H9 (cell line): ENCODE measurements around the gene IL32. TPM values are rescaled to one million over a fixed set of nuclear protein-coding genes. Genes with fewer than 3 reads are reported as not detected.
A peak's percentile ranks its signal among the peaks of the same experiment; 100 is the strongest.

ENCODE experiments used
- DNase-seq: peaks from one replicate; pipeline ENCODE4 v3.0.0-alpha.2; 2017
- H2AFZ ChIP-seq: one replicate; pipeline ENCODE4 v1.6.1; 2013; ENCODE audit warnings: mild to moderate bottlenecking, low read length, control low read depth, moderate library complexity
- H2AK5ac ChIP-seq: 2 replicates; pipeline ENCODE4 v1.6.1; 2013; ENCODE audit warnings: low read length, control low read depth, mixed read lengths; ENCODE audit not compliant: insufficient read length
- H2BK120ac ChIP-seq: one replicate; pipeline ENCODE4 v1.6.1; 2013; ENCODE audit warnings: low read depth, mild to moderate bottlenecking, low read length, control low read depth, inconsistent platforms; ENCODE audit not compliant: poor library complexity, severe bottlenecking
- H2BK12ac ChIP-seq: 2 replicates; pipeline ENCODE4 v1.6.1; 2013; ENCODE audit warnings: low read length, control low read depth, mixed read lengths, low read depth; ENCODE audit not compliant: insufficient read length
- H2BK15ac ChIP-seq: 2 replicates; pipeline ENCODE4 v1.6.1; 2013; ENCODE audit warnings: low read depth, low read length, control low read depth
- H2BK20ac ChIP-seq: one replicate; pipeline ENCODE4 v1.6.1; 2013; ENCODE audit warnings: low read depth, mild to moderate bottlenecking, low read length, control low read depth, inconsistent platforms; ENCODE audit not compliant: poor library complexity, severe bottlenecking
- H2BK5ac ChIP-seq: 2 replicates; pipeline ENCODE4 v1.6.1; 2013; ENCODE audit warnings: low read length, control low read depth, mixed read lengths; ENCODE audit not compliant: insufficient read length
- H3K14ac ChIP-seq: 2 replicates; pipeline ENCODE4 v1.6.1; 2013; ENCODE audit warnings: low read length, control low read depth; ENCODE audit not compliant: insufficient read depth
- H3K18ac ChIP-seq: 2 replicates; pipeline ENCODE4 v1.6.1; 2013; ENCODE audit warnings: low read depth, mild to moderate bottlenecking, mixed read lengths, low read length, control low read depth; ENCODE audit not compliant: insufficient read length
- H3K23ac ChIP-seq: 2 replicates; pipeline ENCODE4 v1.6.1; 2013; ENCODE audit warnings: low read length, control low read depth, mixed read lengths, low read depth; ENCODE audit not compliant: insufficient read length
- H3K23me2 ChIP-seq: 2 replicates; pipeline ENCODE4 v1.6.1; 2013; ENCODE audit warnings: low read depth, mild to moderate bottlenecking, mixed read lengths, low read length, control low read depth; ENCODE audit not compliant: insufficient read length, poor library complexity, severe bottlenecking
- H3K27ac ChIP-seq: 2 replicates; pipeline ENCODE4 v1.5.1; 2013; ENCODE audit warnings: low read length, control low read depth, mixed read lengths, low read depth; ENCODE audit not compliant: insufficient read length
- H3K27me3 ChIP-seq: 2 replicates; pipeline ENCODE4 v1.6.1; 2013; ENCODE audit warnings: low read length, control low read depth, inconsistent platforms; ENCODE audit not compliant: insufficient read depth
- H3K4ac ChIP-seq: 2 replicates; pipeline ENCODE4 v1.6.1; 2013; ENCODE audit warnings: low read depth, mild to moderate bottlenecking, control low read depth, inconsistent platforms, low read length, moderate library complexity
- H3K4me1 ChIP-seq: 2 replicates; pipeline ENCODE4 v1.6.1; 2013; ENCODE audit warnings: low read length, control low read depth, inconsistent platforms; ENCODE audit not compliant: insufficient read depth
- H3K4me2 ChIP-seq: 2 replicates; pipeline ENCODE4 v1.6.1; 2013; ENCODE audit warnings: low read length, control low read depth, mixed read lengths; ENCODE audit not compliant: insufficient read length, insufficient read depth
- H3K56ac ChIP-seq: 2 replicates; pipeline ENCODE4 v1.6.1; 2013; ENCODE audit warnings: low read depth, mild to moderate bottlenecking, mixed read lengths, low read length, control low read depth; ENCODE audit not compliant: insufficient read length
- H3K79me1 ChIP-seq: 2 replicates; pipeline ENCODE4 v1.6.1; 2013; ENCODE audit warnings: low read depth, mild to moderate bottlenecking, moderate library complexity, low read length, control low read depth, inconsistent platforms; ENCODE audit not compliant: insufficient read depth, poor library complexity, severe bottlenecking
- H3K79me2 ChIP-seq: 2 replicates; pipeline ENCODE4 v1.6.1; 2013; ENCODE audit warnings: low read length, control low read depth, inconsistent platforms; ENCODE audit not compliant: insufficient read depth
- H3K9ac ChIP-seq: 2 replicates; pipeline ENCODE4 v1.6.1; 2013; ENCODE audit warnings: low read length, control low read depth, mixed read lengths; ENCODE audit not compliant: insufficient read length; ENCODE audit errors: extremely low read depth
- H3K9me3 ChIP-seq: one replicate; pipeline ENCODE4 v1.6.1; 2013; ENCODE audit warnings: low read depth, low read length, inconsistent platforms; ENCODE audit not compliant: control insufficient read depth
- H3T11ph ChIP-seq: one replicate; pipeline ENCODE4 v1.6.1; 2013; ENCODE audit warnings: mild to moderate bottlenecking, low read length, control low read depth, inconsistent platforms
- H4K20me1 ChIP-seq: one replicate; pipeline ENCODE4 v1.6.1; 2013; ENCODE audit not compliant: control insufficient read depth, insufficient read length, insufficient read depth
- H4K5ac ChIP-seq: 2 replicates; pipeline ENCODE4 v1.6.1; 2013; ENCODE audit warnings: low read depth, mild to moderate bottlenecking, mixed read lengths, low read length, control low read depth; ENCODE audit not compliant: insufficient read length
- H4K8ac ChIP-seq: replicated peaks from 2 replicates; pipeline ENCODE4 v1.6.1; 2013; ENCODE audit warnings: low read length, control low read depth, mixed read lengths, low read depth; ENCODE audit not compliant: insufficient read length
- H4K91ac ChIP-seq: 2 replicates; pipeline ENCODE4 v1.6.1; 2013; ENCODE audit warnings: low read depth, mild to moderate bottlenecking, moderate library complexity, mixed read lengths, low read length, control low read depth; ENCODE audit not compliant: insufficient read length
- H3K27ac Mint-ChIP-seq, 3 experiments: 2 replicates in 2 of 3; 3 replicates in 1 of 3; pipeline ENCODE4 v1.8.0; 2020 to 2021; ENCODE audit warnings: mixed read lengths in 3 of 3, mild to moderate bottlenecking in 1 of 3, moderate library complexity in 1 of 3
- H3K27me3 Mint-ChIP-seq: 2 replicates; pipeline ENCODE4 v1.8.0; 2021; ENCODE audit warnings: low read depth, mild to moderate bottlenecking, moderate library complexity, mixed read lengths
- H3K36me3 Mint-ChIP-seq, 3 experiments: 2 replicates in 2 of 3; 3 replicates in 1 of 3; pipeline ENCODE4 v1.8.0; 2020 to 2021; ENCODE audit warnings: low read depth in 3 of 3, mixed read lengths in 3 of 3; ENCODE audit not compliant: insufficient read depth in 1 of 3
- H3K4me1 Mint-ChIP-seq, 2 experiments: 2 replicates each; pipeline ENCODE4 v1.8.0; 2020; ENCODE audit warnings: mixed read lengths in 2 of 2
- H3K4me3 Mint-ChIP-seq, 2 experiments: 2 replicates in 1 of 2; 3 replicates in 1 of 2; pipeline ENCODE4 v1.8.0; 2020 to 2021; ENCODE audit warnings: mild to moderate bottlenecking in 2 of 2, mixed read lengths in 2 of 2, moderate library complexity in 1 of 2
- H3K9me3 Mint-ChIP-seq, 2 experiments: 2 replicates in 1 of 2; 3 replicates in 1 of 2; pipeline ENCODE4 v1.8.0; 2020; ENCODE audit warnings: mild to moderate bottlenecking in 2 of 2, mixed read lengths in 2 of 2, moderate library complexity in 1 of 2
- whole genome bisulfite sequencing: extraction: QIAGEN DNeasy Blood & Tissue Kit; methylation state at CpG from one replicate; pipeline ENCODE4 v1.1.7; 2013; ENCODE audit warnings: missing lambda C conversion rate, low lambda C conversion rate, mixed read lengths; ENCODE audit not compliant: insufficient read length; ENCODE audit errors: extremely low coverage; 5-methylcytosine and 5-hydroxymethylcytosine counted together
- total RNA-seq: library from RNA; stranded (reverse); gene quantifications from 2 replicates; pipeline ENCODE4 v1.2.1, GENCODE V29; 2021
- TF ChIP-seq, protein P1 (sequence below): fragments of 200-600 bp; sonication (generic); conservative IDR thresholded peaks from 3 replicates; pipeline ENCODE4 v1.8.0; 2021; ENCODE audit warnings: antibody characterized with exemption, mild to moderate bottlenecking

IL32 gene
- total RNA-seq, 1 experiment from 2014 or later, result 2.0 TPM

DNA sequence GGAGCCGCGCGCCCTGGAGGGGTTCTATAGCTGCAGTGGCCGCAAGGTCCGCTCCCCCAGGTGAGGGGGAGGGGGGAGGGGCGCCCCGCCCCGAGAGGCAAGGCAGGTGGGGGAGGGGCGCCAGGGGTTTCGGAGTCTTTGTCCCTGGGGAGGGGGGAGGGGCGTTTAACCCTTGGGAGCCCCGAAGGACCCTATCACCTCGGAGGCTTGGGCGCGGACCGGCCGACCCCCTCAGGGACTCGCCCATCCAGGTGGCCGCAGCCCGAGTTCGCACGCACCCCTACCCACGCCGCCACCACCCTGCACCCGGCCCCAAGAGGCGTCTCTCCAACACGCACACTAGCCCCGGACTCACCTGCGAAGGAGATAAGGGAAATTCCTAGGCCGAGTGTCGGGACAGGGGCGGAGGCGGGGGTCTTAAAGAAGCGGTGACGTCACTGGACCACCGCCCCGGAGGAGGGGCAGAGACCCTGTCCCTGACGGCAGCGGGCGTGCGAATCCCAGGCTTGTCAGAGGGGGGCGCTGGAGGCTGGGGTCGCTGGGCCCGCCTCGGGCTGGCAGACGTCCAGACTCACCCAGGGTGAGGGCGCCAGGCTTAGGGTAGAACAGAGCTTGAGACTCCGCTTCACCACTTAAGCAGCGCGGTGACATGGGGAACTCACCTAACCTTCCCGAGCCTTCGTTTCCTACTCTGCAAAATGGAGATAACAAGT is 47.5 kb upstream of the IL32 start, which contains the start of gene CLDN6:
Gene CLDN6 (minus strand): TSS at position 390 of the 713 bp plus-strand sequence. CDS start 2,162 bp downstream, outside the sequence.
- no peaks in the 10 kb centered on the region for H4K20me1 ChIP-seq
- H3K79me1 ChIP-seq, result no peaks in the 10 kb centered on the region
- no peak within 1 kb of the TSS for H3K56ac ChIP-seq
- H3K9me3 ChIP-seq, result no peaks in the 10 kb centered on the region
- peaks cover 51 to 74% of the 10 kb centered on the region in 2 experiments for H3K4me1 Mint-ChIP-seq
- H3K23ac ChIP-seq, result no peak within 1 kb of the TSS
- no peak within 1 kb of the TSS; the same call in 1 of the 2 replicates for H3K4ac ChIP-seq
- H3K36me3 Mint-ChIP-seq, result peaks cover 24 to 49% (median 34%) of the 10 kb centered on the region in 3 experiments
- peaks cover 9% of the 10 kb centered on the region for H3K27me3 Mint-ChIP-seq
- peak within 1 kb of the TSS; percentile 78 for H2BK12ac ChIP-seq
- H3K4me1 ChIP-seq, result peaks cover 2% of the 10 kb centered on the region; the same call in 1 of the 2 replicates
- H3T11ph ChIP-seq, result no peak within 1 kb of the TSS
- peak within 1 kb of the TSS; percentile 91 to 96 for H3K4me3 Mint-ChIP-seq
- no peak within 1 kb of the TSS for H3K27ac ChIP-seq
- no peak within 1 kb of the TSS for H2BK15ac ChIP-seq
- peaks cover 28% of the 10 kb centered on the region for H3K23me2 ChIP-seq
- H3K79me2 ChIP-seq, result peaks cover 9% of the 10 kb centered on the region; the same call in 1 of the 2 replicates
- no CpG with 5 or more reads among the region's 52 CpGs for WGBS
- peak within 1 kb of the TSS; percentile 81 for H3K4me2 ChIP-seq
- no peak within 1 kb of the TSS for H2BK20ac ChIP-seq
- no peaks in the 10 kb centered on the region for H3K27me3 ChIP-seq
- H2BK120ac ChIP-seq, result no peak within 1 kb of the TSS
- no peak within 1 kb of the TSS for H4K91ac ChIP-seq
- TF ChIP-seq, protein P1, sequence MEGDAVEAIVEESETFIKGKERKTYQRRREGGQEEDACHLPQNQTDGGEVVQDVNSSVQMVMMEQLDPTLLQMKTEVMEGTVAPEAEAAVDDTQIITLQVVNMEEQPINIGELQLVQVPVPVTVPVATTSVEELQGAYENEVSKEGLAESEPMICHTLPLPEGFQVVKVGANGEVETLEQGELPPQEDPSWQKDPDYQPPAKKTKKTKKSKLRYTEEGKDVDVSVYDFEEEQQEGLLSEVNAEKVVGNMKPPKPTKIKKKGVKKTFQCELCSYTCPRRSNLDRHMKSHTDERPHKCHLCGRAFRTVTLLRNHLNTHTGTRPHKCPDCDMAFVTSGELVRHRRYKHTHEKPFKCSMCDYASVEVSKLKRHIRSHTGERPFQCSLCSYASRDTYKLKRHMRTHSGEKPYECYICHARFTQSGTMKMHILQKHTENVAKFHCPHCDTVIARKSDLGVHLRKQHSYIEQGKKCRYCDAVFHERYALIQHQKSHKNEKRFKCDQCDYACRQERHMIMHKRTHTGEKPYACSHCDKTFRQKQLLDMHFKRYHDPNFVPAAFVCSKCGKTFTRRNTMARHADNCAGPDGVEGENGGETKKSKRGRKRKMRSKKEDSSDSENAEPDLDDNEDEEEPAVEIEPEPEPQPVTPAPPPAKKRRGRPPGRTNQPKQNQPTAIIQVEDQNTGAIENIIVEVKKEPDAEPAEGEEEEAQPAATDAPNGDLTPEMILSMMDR, result peak; percentile 91
- DNase-seq, result peak; percentile 97
- H4K5ac ChIP-seq, result no peak within 1 kb of the TSS
- H3K14ac ChIP-seq, result peak within 1 kb of the TSS; percentile 99
- peak within 1 kb of the TSS; percentile 98 to 99 (median 99) for H3K27ac Mint-ChIP-seq
- H3K9ac ChIP-seq, result peak within 1 kb of the TSS; percentile 87
- H2AK5ac ChIP-seq, result no peak within 1 kb of the TSS
- no peaks in the 10 kb centered on the region; a peak in 2 of 5 replicates for H3K9me3 Mint-ChIP-seq
- no peak within 1 kb of the TSS for H2AFZ ChIP-seq
- peak within 1 kb of the TSS; percentile 99 for H3K18ac ChIP-seq
- no peak within 1 kb of the TSS for H4K8ac ChIP-seq
- peak within 1 kb of the TSS; percentile 76 for H2BK5ac ChIP-seq
